Left lobe of liver (tissue), 2 donors: ENCODE data around the gene ABTB2. TPM values are rescaled to one million over a fixed set of nuclear protein-coding genes. Genes with fewer than 3 reads are reported as not detected.
"Not testable (repeated sequence)": the region's sequence is repeated elsewhere in the genome, so short reads cannot be mapped to it uniquely, and the experiment has no call there.

ENCODE experiments used
- ATAC-seq: fragments of 200-7000 bp; cut with Tn5 transposase; one replicate; pipeline ENCODE4 v1.9.1; 2020; ENCODE audit warnings: mild to moderate bottlenecking, moderate library complexity
- DNase-seq: peaks from one replicate; pipeline ENCODE4 v3.0.0-alpha.2; 2020; ENCODE audit warnings: low spot score
- total RNA-seq: library from RNA; stranded (reverse); gene quantifications from one replicate; pipeline ENCODE4 v1.2.1, GENCODE V29; 2021
- donor health status: DM: no; HTN: no; CAD: no; lungs with moderate emphysema.
- donor health status: DM: no; HTN: yes; CAD: no.

ABTB2 gene
- total RNA-seq, 1 donor from 2014 or later = 11.4 TPM

- no peak for DNase-seq
- no peak for ATAC-seq
These were observed 160.6 kb downstream of the ABTB2 start for GRCh38 chr11:34197256-34197655.

GRCh38 chr11:34194576-34195335 lies 163.1 kb downstream of the ABTB2 start:
- ATAC-seq (no peak), DNase-seq (no peak)

GRCh38 chr11:34192481-34193401 lies 165.1 kb downstream of the ABTB2 start:
- ATAC-seq (peak; percentile 13), DNase-seq (no peak)

DNA sequence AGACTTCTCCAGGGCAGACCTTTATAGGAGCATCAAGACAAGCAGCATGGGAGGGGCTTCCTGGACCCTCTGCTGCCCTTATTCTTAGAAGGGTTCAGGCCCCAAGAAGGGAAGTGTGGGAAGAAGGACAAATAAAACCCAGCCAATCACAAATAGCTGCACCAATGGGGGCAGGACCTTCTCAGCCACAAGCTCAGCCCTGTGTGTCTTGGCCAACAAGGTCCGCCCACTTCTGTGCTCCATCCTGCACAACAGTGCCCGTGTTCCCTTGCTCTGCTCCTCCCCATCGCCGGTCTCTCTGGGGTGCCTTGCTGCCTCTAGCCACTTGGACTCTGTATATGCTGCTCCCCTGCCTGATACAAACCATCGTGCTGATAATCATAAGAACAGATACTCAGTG lies 166.2 kb downstream of the ABTB2 start:
- ATAC-seq = peak; percentile 18
- DNase-seq = no peak

- DNase-seq (no peak), ATAC-seq (no peak)
These were observed 167.3 kb downstream of the ABTB2 start for GRCh38 chr11:34190192-34191139.

DNA sequence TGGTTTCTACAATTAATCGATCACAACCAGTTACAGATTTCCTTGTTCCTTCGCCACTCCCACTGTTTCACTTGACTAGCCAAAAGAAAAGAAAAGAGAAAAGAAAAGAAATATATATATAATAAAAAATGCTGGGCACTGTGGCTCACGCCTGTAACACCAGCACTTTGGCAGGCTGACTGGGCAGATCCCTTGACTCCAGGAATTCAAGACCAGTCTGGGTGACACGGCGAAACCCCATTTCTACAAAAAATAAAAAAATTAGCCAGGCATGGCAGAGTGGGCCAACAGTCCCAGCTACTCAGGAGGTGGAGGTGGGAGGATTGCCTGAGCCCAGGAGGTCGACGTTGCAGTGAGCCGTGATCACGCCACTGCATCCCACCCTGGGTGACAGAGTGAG lies 168.6 kb downstream of the ABTB2 start:
- DNase-seq (no peak), ATAC-seq (no peak)

GRCh38 chr11:34188181-34188580 lies 169.6 kb downstream of the ABTB2 start:
- no peak for ATAC-seq
- no peak for DNase-seq

GRCh38 chr11:34185926-34186841 lies 171.6 kb downstream of the ABTB2 start:
- ATAC-seq = no peak
- no peak for DNase-seq

GRCh38 chr11:34184505-34185015 lies 173.2 kb downstream of the ABTB2 start:
- ATAC-seq = no peak

DNA sequence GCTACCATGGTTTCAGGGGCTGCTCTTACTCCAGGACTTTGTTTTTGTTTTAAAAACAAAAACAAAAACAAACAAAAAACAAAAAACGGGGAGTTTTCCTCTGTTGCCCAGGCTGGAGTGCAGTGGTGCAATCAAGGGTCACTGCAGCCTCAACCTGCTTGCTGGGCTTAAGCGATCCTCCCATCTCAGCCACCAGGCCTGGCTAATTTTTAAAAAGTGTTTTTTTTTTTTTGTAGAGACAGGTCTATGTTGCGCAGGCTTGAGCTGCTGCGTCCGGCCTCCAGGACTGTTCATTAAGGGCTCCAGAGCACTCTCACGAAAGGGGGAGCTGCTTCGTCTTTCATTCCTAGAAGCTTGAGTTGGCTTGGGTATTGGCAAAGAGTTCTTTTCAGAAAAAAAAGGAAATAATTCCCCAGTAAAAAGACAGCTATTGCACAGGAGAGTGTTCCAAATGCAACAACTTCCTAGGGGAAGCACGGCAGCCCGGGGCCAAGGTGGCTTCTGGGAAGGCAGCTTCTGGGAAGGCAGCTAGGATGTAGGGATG lies 173.9 kb downstream of the ABTB2 start:
- DNase-seq = no peak
- ATAC-seq = peak; percentile 75

More at GRCh38 chr11:34184505-34185015, 173.2 kb downstream of the ABTB2 start:
- no peak for DNase-seq

DNA sequence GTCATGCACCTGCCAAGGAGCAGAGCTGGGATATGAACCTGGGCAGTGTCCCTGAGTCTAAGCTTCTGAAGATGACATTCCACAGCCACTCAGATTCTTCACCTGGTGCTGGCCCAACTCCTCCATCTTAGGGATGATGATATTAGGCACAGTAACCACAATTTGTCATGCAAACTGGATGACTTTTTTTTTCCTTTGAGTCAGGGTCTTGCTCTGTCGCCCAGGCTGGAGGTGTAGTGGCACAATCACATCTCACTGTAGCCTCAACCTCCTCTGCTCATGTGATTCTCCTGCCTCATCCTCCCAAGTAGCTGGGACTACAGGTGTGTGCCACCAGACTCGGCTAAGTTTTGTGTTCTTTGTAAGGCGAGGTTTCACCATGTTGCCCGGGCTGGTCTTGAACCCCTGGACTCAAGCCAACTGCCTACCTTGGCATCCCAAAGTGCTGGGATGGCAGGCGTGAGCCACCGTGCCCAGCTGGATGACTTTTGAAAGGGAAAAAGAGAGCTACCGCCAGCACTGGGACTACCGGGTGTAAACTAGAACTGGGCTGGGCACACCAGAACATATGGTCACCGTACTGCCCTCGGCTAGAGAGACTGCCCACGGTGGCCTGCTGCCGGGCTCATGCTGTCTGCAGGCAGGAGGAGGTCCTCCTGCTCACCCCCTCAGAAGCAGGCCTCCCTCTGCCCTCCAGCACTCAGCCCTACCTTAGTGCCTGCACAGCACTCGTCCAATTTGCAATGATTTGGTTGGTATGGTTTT lies 174.7 kb downstream of the ABTB2 start:
- ATAC-seq = no peak
- no peak for DNase-seq

DNA sequence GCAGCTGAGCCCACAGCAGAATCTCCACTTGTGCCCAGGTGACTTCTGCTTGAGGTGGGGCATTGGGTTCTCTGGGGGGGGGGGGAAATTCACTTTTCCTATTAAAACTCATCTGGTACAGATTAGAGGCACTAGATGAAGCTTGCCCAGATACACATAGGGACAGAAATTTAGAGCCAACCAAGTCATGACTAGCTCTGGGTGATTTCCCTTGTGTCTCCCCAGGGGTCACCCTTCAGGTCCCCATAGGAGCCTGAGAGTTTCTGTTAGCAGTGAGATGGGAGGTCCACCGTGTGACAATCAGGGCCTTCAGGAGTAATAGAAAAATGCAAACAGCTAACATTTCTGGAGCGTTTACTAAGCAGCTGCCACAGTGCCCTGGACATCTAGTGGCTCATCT lies 175.4 kb downstream of the ABTB2 start:
- ATAC-seq (no peak), DNase-seq (no peak)

DNA sequence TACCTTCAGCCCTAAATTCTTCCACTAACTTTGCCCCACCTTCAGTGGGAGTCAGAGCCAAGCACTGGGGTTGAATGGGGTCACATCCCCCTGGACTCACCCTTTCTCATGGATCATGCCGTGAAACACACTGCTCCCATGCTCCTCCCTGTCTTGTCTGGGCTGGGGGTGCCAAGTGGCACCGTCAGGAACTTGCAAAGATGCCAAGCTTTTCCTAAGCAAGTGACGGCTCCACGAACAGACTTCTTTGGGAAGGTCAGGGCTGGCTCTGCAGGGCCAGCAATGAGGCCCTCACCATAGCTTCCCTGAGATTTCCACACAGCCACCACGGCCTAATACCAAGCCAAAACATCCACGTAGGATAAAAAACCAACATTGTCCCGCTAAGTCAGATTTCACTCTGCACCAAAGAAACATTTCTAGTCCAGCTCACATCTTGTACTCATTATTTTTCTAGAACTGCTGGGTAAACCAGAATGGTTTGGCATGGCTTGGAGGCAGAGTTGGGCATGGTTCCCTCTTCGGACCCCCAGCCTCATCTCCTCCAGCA lies 175.9 kb downstream of the ABTB2 start:
- DNase-seq (no peak), ATAC-seq (no peak)

GRCh38 chr11:34181251-34181650 lies 176.6 kb downstream of the ABTB2 start:
- ATAC-seq = no peak
- DNase-seq = no peak

- DNase-seq, ATAC-seq: not testable (repeated sequence)
These were observed 177.0 kb downstream of the ABTB2 start for GRCh38 chr11:34180814-34181165.

DNA sequence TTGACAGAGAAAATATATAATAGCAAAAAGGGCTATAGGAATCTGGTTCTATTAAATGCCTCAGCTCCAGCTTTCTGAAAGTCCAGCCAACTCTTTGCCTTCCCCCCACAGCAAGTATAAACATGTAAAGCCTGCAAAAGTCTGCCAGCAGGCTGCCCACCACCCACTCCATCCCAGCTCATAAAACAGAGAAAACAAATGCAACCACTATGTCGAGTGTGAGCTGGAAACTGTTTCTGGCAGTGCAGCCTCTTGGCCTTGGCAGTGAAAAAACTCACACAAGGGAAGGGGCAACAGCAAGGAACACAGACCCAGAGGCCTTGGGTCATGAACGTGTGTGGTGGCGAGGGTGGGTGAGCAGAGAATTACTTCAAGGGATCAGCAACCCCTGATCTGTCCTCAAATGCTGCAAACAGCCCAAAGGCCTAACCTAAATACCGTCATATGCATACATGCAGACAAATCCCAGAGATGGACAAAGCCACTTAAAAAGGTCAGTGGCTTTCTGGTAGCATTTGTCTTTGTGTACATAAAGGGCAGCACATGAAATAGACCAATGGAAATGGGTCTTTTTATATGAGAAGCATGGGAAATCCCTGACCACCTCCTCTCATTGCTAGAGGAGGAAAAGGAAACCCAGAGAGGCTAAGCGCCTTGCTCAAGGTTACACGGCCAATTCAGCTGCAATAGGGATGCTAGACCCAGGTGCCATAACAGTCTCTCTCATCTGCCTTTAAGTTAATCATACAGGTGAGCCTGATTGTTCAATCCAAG lies 177.6 kb downstream of the ABTB2 start:
- no peak for ATAC-seq
- no peak for DNase-seq

GRCh38 chr11:34179026-34179675 lies 178.7 kb downstream of the ABTB2 start:
- DNase-seq (no peak), ATAC-seq (no peak)
